ENCODE data around the gene YDJC. TPM values are rescaled to one million over a fixed set of nuclear protein-coding genes. Genes with fewer than 3 reads are reported as not detected.

YDJC gene
- total RNA-seq, 2 experiments from 2014 or later: 59.0 to 81.1 TPM

GRCh38 chr22:21615731-21616130 is 14.1 kb downstream of the YDJC start:
- DNase-seq (ENCODE audit: low spot score): no peak
- peak overlapping the region; percentile 10 for H3K4me3 ChIP-seq (ENCODE audit: low read depth, low read length, poor library complexity, severe bottlenecking)
- H3K9me2 ChIP-seq (ENCODE audit: insufficient read depth, low read length): no peaks in the 10 kb centered on the region
- peaks cover 72% of the 10 kb centered on the region for H3K79me2 ChIP-seq (ENCODE audit: insufficient read depth, low read depth, low read length)
- BruUV-seq (replicated peaks): TSS peak; percentile 26
- H3K4me1 ChIP-seq (ENCODE audit: insufficient read depth, low read length, poor library complexity, severe bottlenecking): peaks cover 45% of the 10 kb centered on the region
- H2AFZ ChIP-seq (ENCODE audit: low read length): no peak overlapping the region
- H3K9me3 ChIP-seq (ENCODE audit: low read length): no peaks in the 10 kb centered on the region
- ChIA-PET POLR2A (no interaction called here), CTCF (ENCODE audit: unreplicated experiment) (interaction anchor here (0.7 kb wide), 1 partner anchor 13 kb away, joined by 5 read pairs; no protein-coding TSS in a partner anchor)
- intact Hi-C loops (cut with micrococcal nuclease; ENCODE audit: unreplicated experiment): loop anchor here (2.0 to 10.0 kb wide), 2 partner anchors 47 to 1401 kb away; no protein-coding TSS in a partner anchor
- H3K4me2 ChIP-seq (ENCODE audit: low read length): peak overlapping the region; percentile 34
- peak overlapping the region; percentile 56 for H3K27ac ChIP-seq (ENCODE audit: low read depth, low read length, poor library complexity, severe bottlenecking)
- H3K36me3 ChIP-seq (ENCODE audit: insufficient read depth, low read length): peaks cover 77% of the 10 kb centered on the region
- TF ChIP-seq EZH2phosphoT487 (IDR thresholded peaks at IDR 0.05; ENCODE audit: borderline replicate concordance, low read depth, low read length) (no peak), CTCF (conservative IDR thresholded peaks at IDR 0.05; ENCODE audit: low read length) (no peak)
- peaks cover 16% of the 10 kb centered on the region for H4K20me1 ChIP-seq (ENCODE audit: insufficient read depth, low read length)

GRCh38 chr22:21613553-21614233 is 16.1 kb downstream of the YDJC start:
- peak overlapping the region; percentile 22 for H3K27ac ChIP-seq (ENCODE audit: low read depth, low read length, poor library complexity, severe bottlenecking)
- CTCF ChIA-PET (ENCODE audit: unreplicated experiment): no interaction called here
- H3K9me2 ChIP-seq (ENCODE audit: insufficient read depth, low read length): no peaks in the 10 kb centered on the region
- POLR2A ChIA-PET: interaction anchor here (1.0 kb wide), 1 partner anchor 37 kb away, joined by 4 read pairs; no protein-coding TSS in a partner anchor
- DNase-seq (ENCODE audit: low spot score): no peak
- no peak overlapping the region for H3K4me3 ChIP-seq (ENCODE audit: low read depth, low read length, poor library complexity, severe bottlenecking)
- BruUV-seq (replicated peaks): no TSS peak
- no peaks in the 10 kb centered on the region for H3K9me3 ChIP-seq (ENCODE audit: low read length)
- H3K4me1 ChIP-seq (ENCODE audit: insufficient read depth, low read length, poor library complexity, severe bottlenecking): peaks cover 45% of the 10 kb centered on the region
- H4K20me1 ChIP-seq (ENCODE audit: insufficient read depth, low read length): peaks cover 16% of the 10 kb centered on the region
- intact Hi-C loops (cut with micrococcal nuclease; ENCODE audit: unreplicated experiment): loop anchor here (10.0 kb wide), 1 partner anchor 1399 kb away; no protein-coding TSS in a partner anchor
- H3K79me2 ChIP-seq (ENCODE audit: insufficient read depth, low read depth, low read length): peaks cover 69% of the 10 kb centered on the region
- H3K36me3 ChIP-seq (ENCODE audit: insufficient read depth, low read length): peaks cover 81% of the 10 kb centered on the region
- H2AFZ ChIP-seq (ENCODE audit: low read length): no peak overlapping the region
- TF ChIP-seq CTCF (conservative IDR thresholded peaks at IDR 0.05; ENCODE audit: low read length): no peak
- no peak for TF ChIP-seq EZH2phosphoT487 (IDR thresholded peaks at IDR 0.05; ENCODE audit: borderline replicate concordance, low read depth, low read length)
- H3K4me2 ChIP-seq (ENCODE audit: low read length): peak overlapping the region; percentile 24; the same call in 1 of the 2 replicates

GRCh38 chr22:21612858-21613257 is 17.0 kb downstream of the YDJC start:
- H3K4me2 ChIP-seq (ENCODE audit: low read length): no peak overlapping the region
- H2AFZ ChIP-seq (ENCODE audit: low read length): no peak overlapping the region
- peaks cover 70% of the 10 kb centered on the region for H3K79me2 ChIP-seq (ENCODE audit: insufficient read depth, low read depth, low read length)
- DNase-seq (ENCODE audit: low spot score): no peak
- H3K36me3 ChIP-seq (ENCODE audit: insufficient read depth, low read length): peaks cover 81% of the 10 kb centered on the region
- H4K20me1 ChIP-seq (ENCODE audit: insufficient read depth, low read length): peaks cover 16% of the 10 kb centered on the region
- CTCF ChIA-PET (ENCODE audit: unreplicated experiment): no interaction called here
- H3K9me2 ChIP-seq (ENCODE audit: insufficient read depth, low read length): no peaks in the 10 kb centered on the region
- no peaks in the 10 kb centered on the region for H3K9me3 ChIP-seq (ENCODE audit: low read length)
- H3K4me1 ChIP-seq (ENCODE audit: insufficient read depth, low read length, poor library complexity, severe bottlenecking): peaks cover 42% of the 10 kb centered on the region
- POLR2A ChIA-PET: interaction anchor here (0.9 to 1.0 kb wide), 2 partner anchors 12 to 36 kb away, joined by 3 to 4 read pairs; no protein-coding TSS in a partner anchor
- TF ChIP-seq CTCF (conservative IDR thresholded peaks at IDR 0.05; ENCODE audit: low read length) (no peak), EZH2phosphoT487 (IDR thresholded peaks at IDR 0.05; ENCODE audit: borderline replicate concordance, low read depth, low read length) (no peak)
- intact Hi-C loops (cut with micrococcal nuclease; ENCODE audit: unreplicated experiment): loop anchor here (10.0 kb wide), 1 partner anchor 1398 kb away; no protein-coding TSS in a partner anchor
- H3K27ac ChIP-seq (ENCODE audit: low read depth, low read length, poor library complexity, severe bottlenecking): no peak overlapping the region
- no TSS peak for BruUV-seq (replicated peaks)
- H3K4me3 ChIP-seq (ENCODE audit: low read depth, low read length, poor library complexity, severe bottlenecking): no peak overlapping the region
